MCF 10A (cell line): ENCODE data around the gene CACNG8. TPM values are rescaled to one million over a fixed set of nuclear protein-coding genes. Genes with fewer than 3 reads are reported as not detected.

ENCODE experiments used
- BruUV-seq: library from RNA; stranded (reverse); fragments of 400-500 nt; replicated peaks from 2 replicates; lab custom pipeline; 2021; lab: Mats Ljungman, UMichigan
- CTCF ChIA-PET: fragments of 300-600 bp; sonication (Branson Sonifier 250); formaldehyde crosslinking; extraction: SDS; loops from one replicate; lab custom pipeline; 2021; ENCODE audit warnings: antibody characterized with exemption, inconsistent platforms; lab: Yijun Ruan, JAX
- POLR2A ChIA-PET: fragments of 300-600, 350-650 bp; sonication (Branson Sonifier 250); formaldehyde crosslinking; extraction: SDS; loops from one replicate; lab custom pipeline; 2020; ENCODE audit warnings: antibody characterized with exemption, inconsistent platforms; lab: Yijun Ruan, JAX
- DNase-seq: peaks from one replicate; pipeline ENCODE4 v3.0.0-alpha.2; 2018; ENCODE audit not compliant: unreplicated experiment
- H3K27ac Mint-ChIP-seq: one replicate; pipeline ENCODE4 v1.8.0; 2022; ENCODE audit warnings: mild to moderate bottlenecking, low read depth, mixed read lengths; ENCODE audit not compliant: unreplicated experiment
- H3K27me3 Mint-ChIP-seq: one replicate; pipeline ENCODE4 v1.8.0; 2022; ENCODE audit warnings: mixed read lengths; ENCODE audit not compliant: insufficient read depth, unreplicated experiment
- H3K36me3 Mint-ChIP-seq: one replicate; pipeline ENCODE4 v1.8.0; 2022; ENCODE audit warnings: mild to moderate bottlenecking, moderate library complexity, mixed read lengths; ENCODE audit not compliant: insufficient read depth, unreplicated experiment
- H3K4me1 Mint-ChIP-seq: one replicate; pipeline ENCODE4 v1.8.0; 2022; ENCODE audit warnings: mixed read lengths; ENCODE audit not compliant: insufficient read depth, unreplicated experiment
- H3K4me3 Mint-ChIP-seq: one replicate; pipeline ENCODE4 v1.8.0; 2022; ENCODE audit warnings: mild to moderate bottlenecking, moderate library complexity, mixed read lengths; ENCODE audit not compliant: unreplicated experiment
- H3K9me3 Mint-ChIP-seq: one replicate; pipeline ENCODE4 v1.8.0; 2022; ENCODE audit warnings: mixed read lengths; ENCODE audit not compliant: unreplicated experiment
- CTCF ChIP-seq: fragments of 200-600 bp; IDR thresholded peaks from one replicate; pipeline ENCODE4 v1.8.0; 2022; ENCODE audit warnings: antibody characterized with exemption, mild to moderate bottlenecking; ENCODE audit not compliant: unreplicated experiment
- intact Hi-C: fragments of 100-400 bp; cut with micrococcal nuclease; formaldehyde crosslinking; loops from 2 replicates; pipeline ENCODE4 v1.14.1; 2022
- total RNA-seq: library from RNA; stranded (reverse); gene quantifications from 2 replicates; pipeline ENCODE4 v1.2.3, GENCODE V29; 2022

CACNG8 gene
- total RNA-seq, 1 experiment from 2014 or later, result 0.16 TPM

- Mint-ChIP-seq H3K36me3 (no peaks in the 10 kb centered on the region), H3K4me3 (no peak overlapping the region), H3K27me3 (peaks cover 60% of the 10 kb centered on the region), H3K4me1 (peaks cover 5% of the 10 kb centered on the region), H3K9me3 (no peaks in the 10 kb centered on the region), H3K27ac (no peak overlapping the region)
- no peak for DNase-seq
- BruUV-seq, result no TSS peak
- TF ChIP-seq CTCF, result no peak
- intact Hi-C loops, result no loop called here
- ChIA-PET CTCF (no interaction called here), POLR2A (no interaction called here)
Observed at GRCh38 chr19:53958168-53958571, 4.6 kb upstream of the CACNG8 start.

GRCh38 chr19:53958823-53959757 lies 3.6 kb upstream of the CACNG8 start:
- Mint-ChIP-seq H3K27ac (no peak overlapping the region), H3K9me3 (no peaks in the 10 kb centered on the region)
- CTCF ChIA-PET, result interaction anchor here (0.6 to 0.7 kb wide), 3 partner anchors 58 to 150 kb away, joined by 4 read pairs; no protein-coding TSS in a partner anchor

GRCh38 chr19:53960187-53960586 lies 2.5 kb upstream of the CACNG8 start:
- TF ChIP-seq CTCF, result no peak
- peaks cover 79% of the 10 kb centered on the region for H3K27me3 Mint-ChIP-seq
- ChIA-PET POLR2A (no interaction called here), CTCF (interaction anchor here (0.6 to 0.7 kb wide), 3 partner anchors 57 to 346 kb away, joined by 3 to 4 read pairs (median 4); no protein-coding TSS in a partner anchor)
- H3K4me1 Mint-ChIP-seq, result peaks cover 5% of the 10 kb centered on the region
- no peaks in the 10 kb centered on the region for H3K36me3 Mint-ChIP-seq
- no peak overlapping the region for H3K27ac Mint-ChIP-seq
- no peak overlapping the region for H3K4me3 Mint-ChIP-seq
- H3K9me3 Mint-ChIP-seq, result no peaks in the 10 kb centered on the region
- intact Hi-C loops, result no loop called here
- DNase-seq, result no peak
- no TSS peak for BruUV-seq

More at GRCh38 chr19:53958823-53959757, 3.6 kb upstream of the CACNG8 start:
- TF ChIP-seq CTCF, result no peak
- intact Hi-C loops, result no loop called here
- no peak for DNase-seq
- peaks cover 69% of the 10 kb centered on the region for H3K27me3 Mint-ChIP-seq
- no peak overlapping the region for H3K4me3 Mint-ChIP-seq
- H3K36me3 Mint-ChIP-seq, result no peaks in the 10 kb centered on the region
- H3K4me1 Mint-ChIP-seq, result peaks cover 5% of the 10 kb centered on the region
- POLR2A ChIA-PET, result no interaction called here
- BruUV-seq, result no TSS peak

- no peaks in the 10 kb centered on the region for H3K36me3 Mint-ChIP-seq
- no peak for DNase-seq
- H3K27ac Mint-ChIP-seq, result no peak overlapping the region
- POLR2A ChIA-PET, result no interaction called here
- intact Hi-C loops, result no loop called here
- no peak for TF ChIP-seq CTCF
- peaks cover 79% of the 10 kb centered on the region for H3K27me3 Mint-ChIP-seq
- peaks cover 5% of the 10 kb centered on the region for H3K4me1 Mint-ChIP-seq
- CTCF ChIA-PET, result no interaction called here
- no peak overlapping the region for H3K4me3 Mint-ChIP-seq
- H3K9me3 Mint-ChIP-seq, result no peaks in the 10 kb centered on the region
- no TSS peak for BruUV-seq
Observed at GRCh38 chr19:53960886-53961285, 1.9 kb upstream of the CACNG8 start.
